A549 (cell line): ENCODE data around the gene ELAC2.

ENCODE experiments used
- BHLHE40 ChIP-seq: IDR thresholded peaks from 2 replicates; pipeline ENCODE4 v1.6.1; 2012; ENCODE audit warnings: low read depth, low read length, inconsistent platforms
- CHD2 ChIP-seq: fragments of 150-350 bp; IDR thresholded peaks from 2 replicates; pipeline ENCODE4 v1.6.1; 2014; ENCODE audit warnings: low read length; ENCODE audit not compliant: partially characterized antibody
- EP300 ChIP-seq, 2 experiments: fragments of >200 bp; sonication (Bioruptor Twin); formaldehyde crosslinking; IDR thresholded peaks; 2 replicates in 1 of 2; 3 replicates in 1 of 2; pipeline ENCODE4 v1.6.1; 2016 to 2017
- MAZ ChIP-seq: fragments of 150-350 bp; IDR thresholded peaks from 2 replicates; pipeline ENCODE4 v1.6.1; 2014; ENCODE audit warnings: antibody characterized with exemption, low read depth, low read length, borderline replicate concordance
- PHF8 ChIP-seq: fragments of 200-600 bp; sonication (generic); IDR thresholded peaks from 2 replicates; pipeline ENCODE4 v1.6.1; 2016; ENCODE audit warnings: low read depth, mild to moderate bottlenecking, antibody characterized with exemption, moderate library complexity, borderline replicate concordance
- POLR2A ChIP-seq: IDR thresholded peaks from 2 replicates; pipeline ENCODE4 v1.6.1; 2012; ENCODE audit warnings: mild to moderate bottlenecking, low read length
- RAD21 ChIP-seq, 2 experiments: fragments of >200 bp in 1 of 2; sonication (Bioruptor Twin) in 1 of 2; formaldehyde crosslinking in 1 of 2; IDR thresholded peaks in 1 of 2; conservative IDR thresholded peaks in 1 of 2; 2 replicates in 1 of 2; 3 replicates in 1 of 2; pipeline ENCODE4 v1.6.1; 2012 to 2018; ENCODE audit warnings: inconsistent platforms in 1 of 2
- RFX5 ChIP-seq: fragments of 450-650 bp; IDR thresholded peaks from 2 replicates; pipeline ENCODE4 v1.7.1; 2014; ENCODE audit warnings: antibody characterized with exemption, mild to moderate bottlenecking, moderate library complexity
- ZC3H11A ChIP-seq: fragments of 450-650 bp; IDR thresholded peaks from 2 replicates; pipeline ENCODE4 v1.6.1; 2014; ENCODE audit warnings: antibody characterized with exemption, mild to moderate bottlenecking
- TF ChIP-seq, protein P1 (sequence below): fragments of >200 bp; sonication (Bioruptor Twin); formaldehyde crosslinking; IDR thresholded peaks from 3 replicates; pipeline ENCODE4 v1.5.1; 2016
- TF ChIP-seq, protein P2 (sequence below): fragments of 450-650 bp; IDR thresholded peaks from 2 replicates; pipeline ENCODE4 v1.6.1; 2014; ENCODE audit warnings: antibody characterized with exemption
- TF ChIP-seq, protein P3 (sequence below): fragments of 250-450 bp; sonication (Bioruptor Pico); IDR thresholded peaks from 2 replicates; pipeline ENCODE4 v1.5.0; 2021; ENCODE audit warnings: mild to moderate bottlenecking, moderate library complexity, borderline replicate concordance

DNA sequence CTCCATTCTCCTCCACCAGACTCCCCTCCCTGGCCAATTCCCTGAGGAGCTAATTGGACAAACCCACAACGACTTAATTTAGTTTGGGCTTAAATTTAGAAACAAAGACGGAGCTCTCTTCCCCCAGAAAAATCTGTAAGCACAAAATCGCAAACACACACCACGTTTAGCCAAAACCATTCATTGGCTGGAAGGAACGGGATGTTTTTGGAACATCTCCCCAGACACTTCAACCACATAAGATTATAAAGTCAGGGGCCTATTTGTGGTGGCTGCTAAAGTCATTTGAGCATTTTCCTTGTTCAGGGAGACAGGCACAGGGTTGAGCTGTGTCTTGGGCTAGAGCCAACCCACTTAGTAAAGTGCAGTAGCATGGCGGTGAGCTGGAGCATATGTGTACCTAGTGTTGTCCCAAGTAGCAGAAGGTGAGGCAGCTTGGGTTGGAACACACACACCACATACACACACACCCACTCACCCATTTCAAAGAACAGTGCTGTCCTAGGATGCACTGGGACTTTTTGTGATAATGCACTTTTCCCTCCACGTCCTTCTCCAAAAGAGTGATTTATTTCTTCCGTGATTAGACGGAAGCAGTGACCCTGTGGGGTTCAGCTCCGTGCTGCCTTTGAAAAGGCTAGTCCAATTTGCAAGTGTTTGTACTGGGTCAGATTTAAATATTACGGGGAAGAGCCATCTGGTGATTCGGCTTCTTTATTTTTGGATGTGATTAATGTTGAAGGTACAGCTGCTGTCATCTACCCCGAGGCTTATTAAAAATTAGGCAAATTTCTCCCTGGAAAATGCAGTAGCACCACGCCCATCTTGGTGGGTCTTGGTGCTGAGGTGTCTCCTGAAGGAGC, 32.2 kb downstream of the ELAC2 start:
- TF ChIP-seq, protein P1, sequence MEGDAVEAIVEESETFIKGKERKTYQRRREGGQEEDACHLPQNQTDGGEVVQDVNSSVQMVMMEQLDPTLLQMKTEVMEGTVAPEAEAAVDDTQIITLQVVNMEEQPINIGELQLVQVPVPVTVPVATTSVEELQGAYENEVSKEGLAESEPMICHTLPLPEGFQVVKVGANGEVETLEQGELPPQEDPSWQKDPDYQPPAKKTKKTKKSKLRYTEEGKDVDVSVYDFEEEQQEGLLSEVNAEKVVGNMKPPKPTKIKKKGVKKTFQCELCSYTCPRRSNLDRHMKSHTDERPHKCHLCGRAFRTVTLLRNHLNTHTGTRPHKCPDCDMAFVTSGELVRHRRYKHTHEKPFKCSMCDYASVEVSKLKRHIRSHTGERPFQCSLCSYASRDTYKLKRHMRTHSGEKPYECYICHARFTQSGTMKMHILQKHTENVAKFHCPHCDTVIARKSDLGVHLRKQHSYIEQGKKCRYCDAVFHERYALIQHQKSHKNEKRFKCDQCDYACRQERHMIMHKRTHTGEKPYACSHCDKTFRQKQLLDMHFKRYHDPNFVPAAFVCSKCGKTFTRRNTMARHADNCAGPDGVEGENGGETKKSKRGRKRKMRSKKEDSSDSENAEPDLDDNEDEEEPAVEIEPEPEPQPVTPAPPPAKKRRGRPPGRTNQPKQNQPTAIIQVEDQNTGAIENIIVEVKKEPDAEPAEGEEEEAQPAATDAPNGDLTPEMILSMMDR = no peak
- TF ChIP-seq RFX5 = no peak
- TF ChIP-seq CHD2 = no peak
- no peak for TF ChIP-seq PHF8
- no peak for TF ChIP-seq POLR2A
- TF ChIP-seq, protein P2, sequence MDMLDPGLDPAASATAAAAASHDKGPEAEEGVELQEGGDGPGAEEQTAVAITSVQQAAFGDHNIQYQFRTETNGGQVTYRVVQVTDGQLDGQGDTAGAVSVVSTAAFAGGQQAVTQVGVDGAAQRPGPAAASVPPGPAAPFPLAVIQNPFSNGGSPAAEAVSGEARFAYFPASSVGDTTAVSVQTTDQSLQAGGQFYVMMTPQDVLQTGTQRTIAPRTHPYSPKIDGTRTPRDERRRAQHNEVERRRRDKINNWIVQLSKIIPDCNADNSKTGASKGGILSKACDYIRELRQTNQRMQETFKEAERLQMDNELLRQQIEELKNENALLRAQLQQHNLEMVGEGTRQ = no peak
- TF ChIP-seq, protein P3, sequence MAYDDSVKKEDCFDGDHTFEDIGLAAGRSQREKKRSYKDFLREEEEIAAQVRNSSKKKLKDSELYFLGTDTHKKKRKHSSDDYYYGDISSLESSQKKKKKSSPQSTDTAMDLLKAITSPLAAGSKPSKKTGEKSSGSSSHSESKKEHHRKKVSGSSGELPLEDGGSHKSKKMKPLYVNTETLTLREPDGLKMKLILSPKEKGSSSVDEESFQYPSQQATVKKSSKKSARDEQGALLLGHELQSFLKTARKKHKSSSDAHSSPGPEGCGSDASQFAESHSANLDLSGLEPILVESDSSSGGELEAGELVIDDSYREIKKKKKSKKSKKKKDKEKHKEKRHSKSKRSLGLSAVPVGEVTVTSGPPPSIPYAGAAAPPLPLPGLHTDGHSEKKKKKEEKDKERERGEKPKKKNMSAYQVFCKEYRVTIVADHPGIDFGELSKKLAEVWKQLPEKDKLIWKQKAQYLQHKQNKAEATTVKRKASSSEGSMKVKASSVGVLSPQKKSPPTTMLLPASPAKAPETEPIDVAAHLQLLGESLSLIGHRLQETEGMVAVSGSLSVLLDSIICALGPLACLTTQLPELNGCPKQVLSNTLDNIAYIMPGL (CRISPR knock-in tag) = no peak
- TF ChIP-seq EP300 (IDR thresholded peaks at IDR 0.05) = no peak
- no peak for TF ChIP-seq ZC3H11A
- TF ChIP-seq RAD21 (conservative IDR thresholded peaks at IDR 0.05 in 1 of 2, IDR thresholded peaks at IDR 0.05 in 1 of 2) = no peak
- no peak for TF ChIP-seq BHLHE40
- TF ChIP-seq MAZ = no peak
